Upper lobe of left lung (tissue), 4 donors: ENCODE measurements around the gene ATG10.
"Not testable (repeated sequence)": the region's sequence is repeated elsewhere in the genome, so short reads cannot be mapped to it uniquely, and the experiment has no call there.

Source experiments
- CTCF ChIP-seq, 6 experiments: fragments of 450-650 bp in 4 of 6; fragments of 200-600 bp in 2 of 6; sonication (generic) in 2 of 6; IDR thresholded peaks; one replicate each; pipeline ENCODE4 v1.5.1; 2016 to 2019; ENCODE audit warnings: antibody characterized with exemption in 6 of 6
- EP300 ChIP-seq, 4 donors: sonication (generic); formaldehyde crosslinking; IDR thresholded peaks; one replicate each; pipeline ENCODE4 v1.5.1; 2017; ENCODE audit warnings: antibody characterized with exemption in 4 of 4, control low read depth in 2 of 4

- not testable (repeated sequence) for TF ChIP-seq CTCF, EP300 (IDR thresholded peaks at IDR 0.05)
Measured at GRCh38 chr5:82139837-82140236, 168.0 kb downstream of the ATG10 start.
